ENCODE measurements around the gene TAPT1.
"Not testable (repeated sequence)": the region's sequence is repeated elsewhere in the genome, so short reads cannot be mapped to it uniquely, and the experiment has no call there.

TAPT1 gene

DNA sequence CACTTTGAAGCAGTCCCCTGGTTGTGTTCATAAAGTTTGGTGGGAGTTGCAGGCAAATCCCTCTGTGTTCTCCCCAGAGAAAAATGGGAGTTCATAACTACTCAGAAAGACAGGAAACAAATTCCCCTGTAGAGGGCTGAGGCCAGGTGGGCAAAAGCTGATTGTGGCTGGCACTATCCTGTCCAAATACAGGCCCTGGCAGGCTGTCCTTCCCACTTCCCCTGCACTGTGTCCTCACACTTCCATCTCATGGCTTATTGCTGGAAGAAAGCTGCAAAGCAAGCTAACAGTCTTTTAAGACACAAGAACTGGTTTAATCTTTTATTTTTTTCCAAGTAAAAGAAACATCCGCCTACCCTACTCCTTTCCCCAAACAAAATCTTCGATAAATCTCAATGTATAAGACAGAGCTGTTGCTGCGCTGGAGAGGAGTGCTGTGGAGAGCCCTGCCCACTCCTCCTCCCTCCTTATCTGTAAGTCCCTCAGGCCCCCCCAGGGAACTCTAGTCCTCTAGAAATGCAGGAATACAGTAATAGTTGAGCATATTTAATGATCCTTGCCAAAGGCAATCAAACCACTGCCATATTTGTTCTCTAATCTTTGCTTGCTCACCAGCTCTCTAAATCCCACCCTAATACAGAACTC is 14.0 kb downstream of the TAPT1 start:
- no peak for DNase-seq

DNA sequence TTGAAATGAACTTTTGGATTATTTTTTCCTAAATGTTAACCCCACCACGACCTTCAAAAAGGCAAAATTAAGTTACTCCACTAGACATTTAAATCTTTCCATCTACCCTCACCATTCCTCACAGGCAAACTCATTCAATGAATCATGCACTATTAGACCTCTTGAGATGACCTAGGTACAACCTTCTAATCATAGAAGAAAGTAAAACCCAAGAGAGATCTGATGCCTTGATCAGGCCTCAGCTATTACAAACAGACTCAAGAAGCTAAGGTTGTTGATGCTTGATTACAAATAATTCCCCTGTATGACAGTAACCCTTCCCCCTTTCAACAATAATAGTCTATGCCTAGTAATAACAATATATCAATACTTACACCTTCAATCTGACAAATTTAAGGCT is 18.9 kb downstream of the TAPT1 start:
- no peak for DNase-seq

GRCh38 chr4:16206848-16207247 is 19.4 kb downstream of the TAPT1 start:
- no peak for DNase-seq

GRCh38 chr4:16206301-16206700 is 20.0 kb downstream of the TAPT1 start:
- DNase-seq: no peak

GRCh38 chr4:16205298-16206164 is 20.7 kb downstream of the TAPT1 start:
- peak; percentile 45 for DNase-seq

DNA sequence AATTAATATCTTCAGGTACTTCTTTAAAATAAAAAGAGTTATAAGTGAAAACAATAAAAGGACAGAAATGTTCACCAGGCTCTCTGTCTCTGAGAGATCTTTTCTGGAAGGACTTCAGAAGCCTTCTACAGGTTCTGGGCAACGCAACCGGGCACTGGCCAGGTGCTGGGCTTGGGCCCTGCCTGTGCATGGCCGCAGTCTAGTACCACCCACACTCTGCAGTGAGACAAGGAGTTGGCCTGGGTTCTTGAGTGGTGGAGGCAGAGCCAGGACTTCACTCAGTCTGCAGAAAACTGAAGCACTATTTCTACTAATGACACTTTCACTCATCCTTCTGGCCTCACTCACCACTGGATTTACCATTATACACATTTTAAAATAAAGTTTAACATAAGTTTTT is 21.8 kb downstream of the TAPT1 start:
- DNase-seq: no peak

DNA sequence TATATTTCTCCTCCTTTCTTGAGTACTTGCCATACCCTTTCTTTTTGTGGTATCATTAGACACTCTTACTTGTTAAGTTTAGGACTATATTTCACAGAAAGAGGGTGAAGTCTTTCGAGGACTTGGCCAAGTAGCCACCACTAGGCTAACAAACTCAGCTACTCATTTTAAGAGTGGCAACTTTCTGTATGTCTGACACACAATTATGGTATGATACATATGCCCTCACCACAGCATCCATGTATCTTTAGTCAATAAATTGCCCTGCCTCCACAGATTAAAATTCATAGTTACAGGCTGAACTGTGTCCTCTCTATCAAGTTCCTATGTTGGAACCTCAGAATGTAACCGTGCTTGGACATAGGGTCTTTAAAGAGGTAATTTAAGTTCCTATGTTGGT is 23.2 kb downstream of the TAPT1 start:
- DNase-seq: no peak

DNA sequence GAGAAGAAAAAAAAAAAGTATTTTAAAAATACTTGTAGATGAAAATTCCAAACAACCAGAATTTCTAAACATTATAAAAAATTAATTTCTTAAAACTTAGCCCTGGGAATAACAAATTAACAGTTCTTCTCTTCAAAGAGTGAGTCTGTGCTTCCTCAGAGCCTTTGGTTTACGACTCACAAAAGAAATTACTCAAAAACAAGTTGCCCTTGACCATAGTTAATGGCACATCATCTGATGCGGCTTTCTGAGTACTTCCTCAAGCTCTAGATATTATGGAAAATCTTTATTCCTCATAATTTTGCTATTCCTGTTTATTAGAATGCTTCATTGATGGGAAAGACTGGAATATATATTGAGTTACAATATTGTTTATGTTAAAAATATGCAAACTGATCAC is 23.7 kb downstream of the TAPT1 start:
- DNase-seq: no peak

GRCh38 chr4:16199093-16199492 is 27.2 kb downstream of the TAPT1 start:
- DNase-seq: peak; percentile 13

- DNase-seq: no peak
Observed at GRCh38 chr4:16197876-16198665, 28.2 kb downstream of the TAPT1 start.

DNA sequence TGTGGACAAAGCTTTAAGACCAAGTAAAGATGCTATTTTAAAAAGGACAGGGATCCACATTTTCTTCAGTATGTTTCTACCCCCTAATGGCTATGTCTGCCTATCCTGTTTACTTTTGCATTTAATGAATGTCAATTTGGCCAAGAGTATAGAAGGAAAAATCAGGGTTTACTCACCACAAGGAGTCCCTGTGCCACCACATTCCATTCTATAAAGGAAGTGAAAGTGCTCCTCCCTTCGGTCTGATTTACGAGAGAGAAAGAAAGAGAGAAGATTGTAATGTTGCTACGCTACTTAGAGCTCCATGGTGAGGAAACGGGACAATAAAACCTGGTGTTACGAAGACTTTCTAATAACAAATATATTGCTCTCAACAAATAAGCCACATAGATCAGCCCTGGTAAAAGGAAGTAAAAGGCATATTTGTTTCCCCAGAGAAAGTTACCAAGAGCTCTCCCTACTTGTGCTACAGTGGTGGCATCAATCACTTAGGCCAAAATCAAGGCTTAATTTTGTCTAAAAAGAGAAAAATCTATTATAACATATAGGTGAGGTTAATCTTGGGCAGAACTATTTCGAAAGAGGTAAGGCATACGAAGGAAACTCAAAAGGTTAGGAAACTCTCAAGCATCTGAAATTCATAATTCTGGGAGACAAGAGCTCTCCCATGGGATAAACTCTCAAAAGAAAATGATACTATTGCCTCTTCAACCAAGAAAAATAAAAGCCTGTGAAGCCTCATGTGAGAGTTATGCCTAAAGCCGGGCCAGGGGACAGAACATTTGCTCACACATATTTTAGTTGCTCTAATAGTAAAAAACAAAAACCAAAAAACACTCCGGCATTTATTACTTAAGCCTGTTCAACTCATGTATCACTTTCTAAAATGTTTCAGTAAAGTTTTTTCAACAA is 29.5 kb downstream of the TAPT1 start:
- DNase-seq: peak; percentile 8

GRCh38 chr4:16195209-16195608 is 31.1 kb downstream of the TAPT1 start:
- no peak for DNase-seq

GRCh38 chr4:16194798-16195197 is 31.5 kb downstream of the TAPT1 start:
- not testable (repeated sequence) for DNase-seq

- no peak for DNase-seq
Observed at GRCh38 chr4:16194214-16194613, 32.1 kb downstream of the TAPT1 start.

GRCh38 chr4:16192631-16193518 is 33.4 kb downstream of the TAPT1 start:
- no peak for DNase-seq

GRCh38 chr4:16192057-16192456 is 34.2 kb downstream of the TAPT1 start:
- no peak for DNase-seq

DNA sequence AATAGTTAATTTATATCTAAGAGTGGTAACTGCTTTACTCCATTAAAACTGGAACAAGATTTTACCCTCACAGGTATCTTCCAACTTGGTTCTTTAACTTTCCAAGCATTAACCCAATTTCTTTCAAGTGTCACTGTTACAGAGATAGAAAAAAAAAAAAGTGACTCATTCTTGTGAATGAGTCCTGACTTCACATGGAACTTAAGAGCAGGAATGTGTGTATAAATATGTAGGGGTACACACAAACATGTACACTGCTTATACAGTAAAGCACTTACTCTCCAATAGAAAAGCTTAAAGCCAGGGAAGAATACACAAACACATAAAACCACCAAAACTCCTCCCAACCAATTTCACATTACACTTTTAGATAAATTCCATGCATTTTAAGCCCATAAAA is 38.8 kb downstream of the TAPT1 start:
- no peak for DNase-seq

- DNase-seq: no peak
Observed at GRCh38 chr4:16186986-16187385, 39.3 kb downstream of the TAPT1 start.

- DNase-seq: no peak
Observed at GRCh38 chr4:16183604-16184003, 42.7 kb downstream of the TAPT1 start.

GRCh38 chr4:16176621-16177020 is 49.6 kb downstream of the TAPT1 start:
- DNase-seq: no peak

GRCh38 chr4:16171831-16172230 is 54.4 kb downstream of the TAPT1 start:
- no peak for DNase-seq

- no peak for DNase-seq
Observed at GRCh38 chr4:16169490-16169889, 56.8 kb downstream of the TAPT1 start.

All from CD4-positive, alpha-beta T cell treated with Interleukin-17A for 1 hour (primary cell).